ENCODE results near the gene SBK3. TPM values are rescaled to one million over a fixed set of nuclear protein-coding genes. Genes with fewer than 3 reads are reported as not detected.

The SBK3 gene, protein sequence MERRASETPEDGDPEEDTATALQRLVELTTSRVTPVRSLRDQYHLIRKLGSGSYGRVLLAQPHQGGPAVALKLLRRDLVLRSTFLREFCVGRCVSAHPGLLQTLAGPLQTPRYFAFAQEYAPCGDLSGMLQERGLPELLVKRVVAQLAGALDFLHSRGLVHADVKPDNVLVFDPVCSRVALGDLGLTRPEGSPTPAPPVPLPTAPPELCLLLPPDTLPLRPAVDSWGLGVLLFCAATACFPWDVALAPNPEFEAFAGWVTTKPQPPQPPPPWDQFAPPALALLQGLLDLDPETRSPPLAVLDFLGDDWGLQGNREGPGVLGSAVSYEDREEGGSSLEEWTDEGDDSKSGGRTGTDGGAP
- total RNA-seq (not detected in 2 replicates), polyA plus RNA-seq (not detected in 2 replicates), polyA minus RNA-seq (not detected in 2 replicates)
- total RNA-seq (2013), result not detected

DNA sequence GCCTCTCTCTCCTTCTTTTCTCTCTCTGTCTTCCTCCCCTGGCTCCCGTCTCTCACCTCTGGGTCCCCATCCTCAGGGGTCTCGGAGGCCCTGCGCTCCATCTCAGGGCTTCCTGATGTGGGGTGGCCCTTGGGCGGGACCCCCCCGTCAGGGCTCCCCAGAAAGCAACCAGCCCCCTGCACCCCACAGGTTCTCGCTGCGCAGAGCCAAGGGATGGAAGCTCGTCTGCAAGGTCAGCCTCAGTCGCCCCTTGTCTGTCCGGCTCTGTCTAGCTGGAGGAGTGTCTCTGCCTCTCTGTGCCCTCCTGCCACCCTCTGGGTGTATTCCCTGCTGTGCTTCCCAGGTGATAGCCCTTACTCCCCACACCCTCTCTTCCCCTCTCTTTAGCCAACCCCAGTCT, at the start of gene SBK3:
SBK3 (minus strand) TSS at position 101 of the 400 bp plus-strand sequence; CDS start at position 101, 0 bp downstream.
- ChIA-PET POLR2A (no interaction called here), CTCF (no interaction called here)
- intact Hi-C loops (cut with micrococcal nuclease), result no loop called here
- no peak within 1 kb of the TSS for H3K27ac ChIP-seq (ENCODE audit: low read length in 2 of 2)
- no peak within 1 kb of the TSS for H3K4me2 ChIP-seq (replicated peaks; ENCODE audit: low read depth, low read length, poor library complexity, severe bottlenecking)
- peaks cover 0 to 24% (median 4%) of the 10 kb centered on the region in 4 experiments for H3K27me3 ChIP-seq (replicated peaks in 1 of 4; ENCODE audit: control extremely low read depth in 1 of 4, control insufficient read depth in 3 of 4, insufficient read depth in 4 of 4, low read length in 3 of 4)
- no peaks in the 10 kb centered on the region for H3K9me3 ChIP-seq (ENCODE audit: control extremely low read depth in 1 of 3, control insufficient read depth in 2 of 3, insufficient read depth in 1 of 3, low read length in 2 of 3)
- TF ChIP-seq, protein P1, sequence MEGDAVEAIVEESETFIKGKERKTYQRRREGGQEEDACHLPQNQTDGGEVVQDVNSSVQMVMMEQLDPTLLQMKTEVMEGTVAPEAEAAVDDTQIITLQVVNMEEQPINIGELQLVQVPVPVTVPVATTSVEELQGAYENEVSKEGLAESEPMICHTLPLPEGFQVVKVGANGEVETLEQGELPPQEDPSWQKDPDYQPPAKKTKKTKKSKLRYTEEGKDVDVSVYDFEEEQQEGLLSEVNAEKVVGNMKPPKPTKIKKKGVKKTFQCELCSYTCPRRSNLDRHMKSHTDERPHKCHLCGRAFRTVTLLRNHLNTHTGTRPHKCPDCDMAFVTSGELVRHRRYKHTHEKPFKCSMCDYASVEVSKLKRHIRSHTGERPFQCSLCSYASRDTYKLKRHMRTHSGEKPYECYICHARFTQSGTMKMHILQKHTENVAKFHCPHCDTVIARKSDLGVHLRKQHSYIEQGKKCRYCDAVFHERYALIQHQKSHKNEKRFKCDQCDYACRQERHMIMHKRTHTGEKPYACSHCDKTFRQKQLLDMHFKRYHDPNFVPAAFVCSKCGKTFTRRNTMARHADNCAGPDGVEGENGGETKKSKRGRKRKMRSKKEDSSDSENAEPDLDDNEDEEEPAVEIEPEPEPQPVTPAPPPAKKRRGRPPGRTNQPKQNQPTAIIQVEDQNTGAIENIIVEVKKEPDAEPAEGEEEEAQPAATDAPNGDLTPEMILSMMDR (IDR thresholded peaks at IDR 0.05), result no peak
- no peak for TF ChIP-seq EZH2 (IDR thresholded peaks at IDR 0.05; ENCODE audit: borderline replicate concordance, insufficient read depth, low read depth, low read length, poor library complexity, severe bottlenecking)
- H4K20me1 ChIP-seq (ENCODE audit: control insufficient read depth, insufficient read depth, low read length, poor library complexity, severe bottlenecking), result no peaks in the 10 kb centered on the region
- H2AFZ ChIP-seq (ENCODE audit: insufficient read depth, low read depth, low read length, poor library complexity, severe bottlenecking), result no peak within 1 kb of the TSS
- no peak within 1 kb of the TSS for H3K4me3 ChIP-seq (ENCODE audit: control extremely low read depth in 1 of 5, extremely low read depth in 1 of 5, insufficient read depth in 1 of 5, low read depth in 2 of 5, low read length in 4 of 5)
- H3K27me3 Mint-ChIP-seq, result peaks cover 37% of the 10 kb centered on the region
- H3K9me3 Mint-ChIP-seq (ENCODE audit: insufficient read depth), result peaks cover 4% of the 10 kb centered on the region
- WGBS (ENCODE audit: insufficient coverage), result 89% methylated on average over 10 of the region's 10 CpGs
- no peaks in the 10 kb centered on the region for H3K36me3 ChIP-seq (replicated peaks in 1 of 2; ENCODE audit: control extremely low read depth in 1 of 2, control insufficient read depth in 1 of 2, extremely low read depth in 1 of 2, insufficient read depth in 2 of 2, low read length in 1 of 2)
- DNase-seq, result no peak
- H3K27ac Mint-ChIP-seq, result no peak within 1 kb of the TSS
- ATAC-seq (ENCODE audit: low read depth), result no peak
- H3K4me1 ChIP-seq (ENCODE audit: control insufficient read depth in 2 of 2, insufficient read depth in 2 of 2, low read length in 2 of 2), result no peaks in the 10 kb centered on the region
- no peak within 1 kb of the TSS for H3K4me3 Mint-ChIP-seq
- H3K4me1 Mint-ChIP-seq, result peaks cover 2% of the 10 kb centered on the region
- H3K9ac ChIP-seq (ENCODE audit: low read length), result no peak within 1 kb of the TSS
- H3K79me2 ChIP-seq (ENCODE audit: control insufficient read depth, insufficient read depth, low read length), result no peaks in the 10 kb centered on the region

DNA sequence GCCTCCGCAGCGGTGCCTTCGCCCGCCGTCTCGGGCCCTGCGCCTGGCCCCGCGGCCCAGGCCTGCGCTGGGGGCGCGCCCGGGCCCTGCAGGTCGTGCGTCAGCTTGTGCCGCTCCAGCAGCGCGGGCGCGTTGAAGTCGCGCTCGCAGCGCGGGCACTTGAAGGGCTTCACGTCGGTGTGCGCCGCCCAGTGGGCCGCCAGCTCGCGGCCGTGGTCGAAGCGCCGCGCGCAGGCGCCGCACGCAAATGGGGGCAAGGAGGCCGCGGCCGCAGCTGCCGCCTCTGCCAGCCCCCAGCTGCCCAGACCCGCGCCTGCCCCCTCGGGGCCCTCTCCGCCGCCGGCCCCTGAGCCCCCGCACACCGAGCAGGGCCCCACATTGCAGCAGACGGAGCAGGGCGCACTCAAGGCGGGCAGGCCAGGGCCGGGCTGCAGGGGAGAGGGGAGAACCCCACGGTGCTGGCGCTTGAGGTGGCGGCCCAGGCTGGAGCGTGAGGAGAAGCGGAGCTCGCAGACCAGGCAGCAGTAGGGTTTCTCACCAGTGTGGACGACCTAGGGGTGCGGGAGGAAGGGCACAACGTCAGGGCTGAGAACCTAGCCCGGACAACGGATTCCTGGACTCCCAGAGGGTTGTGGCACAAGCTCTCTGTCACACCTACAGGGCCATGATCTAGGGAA, 47.9 kb upstream of the SBK3 start:
- no peaks in the 10 kb centered on the region for H4K20me1 ChIP-seq (ENCODE audit: control insufficient read depth, insufficient read depth, low read length, poor library complexity, severe bottlenecking)
- no peak overlapping the region for H3K9ac ChIP-seq (ENCODE audit: low read length)
- H3K4me1 ChIP-seq (ENCODE audit: control insufficient read depth in 2 of 2, insufficient read depth in 2 of 2, low read length in 2 of 2), result no peaks in the 10 kb centered on the region
- no peaks in the 10 kb centered on the region for H3K27me3 Mint-ChIP-seq
- no peak for TF ChIP-seq EZH2 (IDR thresholded peaks at IDR 0.05; ENCODE audit: borderline replicate concordance, insufficient read depth, low read depth, low read length, poor library complexity, severe bottlenecking)
- TF ChIP-seq, protein P1 (IDR thresholded peaks at IDR 0.05), result no peak
- H3K4me3 Mint-ChIP-seq, result no peak overlapping the region
- DNase-seq, result peak; percentile 8
- no peaks in the 10 kb centered on the region for H3K9me3 ChIP-seq (ENCODE audit: control extremely low read depth in 1 of 3, control insufficient read depth in 2 of 3, insufficient read depth in 1 of 3, low read length in 2 of 3)
- ChIA-PET POLR2A (no interaction called here), CTCF (no interaction called here)
- H3K79me2 ChIP-seq (ENCODE audit: control insufficient read depth, insufficient read depth, low read length), result no peaks in the 10 kb centered on the region
- ATAC-seq (ENCODE audit: low read depth), result no peak
- no peaks in the 10 kb centered on the region for H3K9me3 Mint-ChIP-seq (ENCODE audit: insufficient read depth)
- H3K27ac ChIP-seq (ENCODE audit: low read length in 2 of 2), result no peak overlapping the region
- H3K4me1 Mint-ChIP-seq, result peaks cover 2% of the 10 kb centered on the region
- WGBS (ENCODE audit: insufficient coverage), result 96% methylated on average over 68 of the region's 68 CpGs
- intact Hi-C loops (cut with micrococcal nuclease), result no loop called here
- H3K27me3 ChIP-seq (replicated peaks in 1 of 4; ENCODE audit: control extremely low read depth in 1 of 4, control insufficient read depth in 3 of 4, insufficient read depth in 4 of 4, low read length in 3 of 4), result no peaks in the 10 kb centered on the region
- no peak overlapping the region for H3K4me3 ChIP-seq (ENCODE audit: control extremely low read depth in 1 of 5, extremely low read depth in 1 of 5, insufficient read depth in 1 of 5, low read depth in 2 of 5, low read length in 4 of 5)
- no peak overlapping the region for H3K27ac Mint-ChIP-seq
- H3K4me2 ChIP-seq (replicated peaks; ENCODE audit: low read depth, low read length, poor library complexity, severe bottlenecking), result no peak overlapping the region
- H2AFZ ChIP-seq (ENCODE audit: insufficient read depth, low read depth, low read length, poor library complexity, severe bottlenecking), result no peak overlapping the region
- H3K36me3 ChIP-seq (replicated peaks in 1 of 2; ENCODE audit: control extremely low read depth in 1 of 2, control insufficient read depth in 1 of 2, extremely low read depth in 1 of 2, insufficient read depth in 2 of 2, low read length in 1 of 2), result peaks cover 0 to 19% of the 10 kb centered on the region in 2 experiments

All from B cell (primary cell).